Osteocyte (in vitro differentiated cells): ENCODE measurements around the gene SLC3A2. TPM values are rescaled to one million over a fixed set of nuclear protein-coding genes. Genes with fewer than 3 reads are reported as not detected.

ENCODE experiments used
- DNase-seq: peaks from one replicate; pipeline ENCODE4 v3.0.0; 2021; ENCODE audit warnings: mixed read lengths; ENCODE audit not compliant: unreplicated experiment; ENCODE audit errors: extremely low spot score
- H3K27ac Mint-ChIP-seq: one replicate; pipeline ENCODE4 v1.8.0; 2021; ENCODE audit warnings: mild to moderate bottlenecking, mixed read lengths; ENCODE audit not compliant: unreplicated experiment
- H3K27me3 Mint-ChIP-seq: one replicate; pipeline ENCODE4 v1.8.0; 2021; ENCODE audit warnings: mixed read lengths; ENCODE audit not compliant: unreplicated experiment
- H3K36me3 Mint-ChIP-seq: one replicate; pipeline ENCODE4 v1.8.0; 2021; ENCODE audit warnings: mixed read lengths; ENCODE audit not compliant: unreplicated experiment
- H3K4me1 Mint-ChIP-seq: one replicate; pipeline ENCODE4 v1.8.0; 2021; ENCODE audit warnings: mixed read lengths; ENCODE audit not compliant: unreplicated experiment
- H3K4me3 Mint-ChIP-seq: one replicate; pipeline ENCODE4 v1.8.0; 2021; ENCODE audit warnings: mild to moderate bottlenecking, moderate library complexity, mixed read lengths; ENCODE audit not compliant: unreplicated experiment
- H3K9me3 Mint-ChIP-seq: one replicate; pipeline ENCODE4 v1.8.0; 2021; ENCODE audit warnings: mixed read lengths; ENCODE audit not compliant: unreplicated experiment
- CTCF ChIP-seq: fragments of 200-600 bp; sonication (generic); IDR thresholded peaks from 2 replicates; pipeline ENCODE4 v1.5.0; 2021; ENCODE audit warnings: antibody characterized with exemption, mild to moderate bottlenecking, moderate library complexity
- total RNA-seq: library from RNA; stranded (reverse); gene quantifications from 2 replicates; pipeline ENCODE4 v1.2.1, GENCODE V29; 2021

Gene SLC3A2
- total RNA-seq, 1 donor from 2014 or later = 326 TPM

- peak; percentile 98 for DNase-seq
- Mint-ChIP-seq H3K4me1 (peaks cover 50% of the 10 kb centered on the region), H3K9me3 (no peaks in the 10 kb centered on the region), H3K4me3 (peak overlapping the region; percentile 100), H3K36me3 (peaks cover 42% of the 10 kb centered on the region), H3K27ac (peak overlapping the region; percentile 100), H3K27me3 (no peaks in the 10 kb centered on the region)
- no peak for TF ChIP-seq CTCF
Observed at GRCh38 chr11:62881579-62882430, 1.1 kb downstream of the SLC3A2 start.

- no peaks in the 10 kb centered on the region for H3K9me3 Mint-ChIP-seq
- H3K4me1 Mint-ChIP-seq = peaks cover 53% of the 10 kb centered on the region
- peak overlapping the region; percentile 100 for H3K27ac Mint-ChIP-seq
- H3K36me3 Mint-ChIP-seq = peaks cover 48% of the 10 kb centered on the region
- peak overlapping the region; percentile 100 for H3K4me3 Mint-ChIP-seq
- no peak for DNase-seq
- no peak for TF ChIP-seq CTCF
- H3K27me3 Mint-ChIP-seq = no peaks in the 10 kb centered on the region
Observed at GRCh38 chr11:62882431-62882749, 1.7 kb downstream of the SLC3A2 start.

- H3K9me3 Mint-ChIP-seq = no peaks in the 10 kb centered on the region
- peaks cover 56% of the 10 kb centered on the region for H3K4me1 Mint-ChIP-seq
- H3K4me3 Mint-ChIP-seq = peak overlapping the region; percentile 100
- H3K36me3 Mint-ChIP-seq = peaks cover 52% of the 10 kb centered on the region
- TF ChIP-seq CTCF = no peak
- H3K27me3 Mint-ChIP-seq = no peaks in the 10 kb centered on the region
- peak overlapping the region; percentile 100 for H3K27ac Mint-ChIP-seq
- no peak for DNase-seq
Observed at GRCh38 chr11:62882788-62883501, 2.2 kb downstream of the SLC3A2 start.

- TF ChIP-seq CTCF = no peak
- Mint-ChIP-seq H3K4me3 (peak overlapping the region; percentile 100), H3K27me3 (no peaks in the 10 kb centered on the region), H3K27ac (peak overlapping the region; percentile 100), H3K36me3 (peaks cover 59% of the 10 kb centered on the region), H3K9me3 (no peaks in the 10 kb centered on the region), H3K4me1 (peaks cover 59% of the 10 kb centered on the region)
- DNase-seq = no peak
Observed at GRCh38 chr11:62883673-62884072, 3.0 kb downstream of the SLC3A2 start.

GRCh38 chr11:62885137-62885750 is 4.5 kb downstream of the SLC3A2 start:
- no peak for DNase-seq
- H3K4me1 Mint-ChIP-seq = peaks cover 60% of the 10 kb centered on the region
- H3K4me3 Mint-ChIP-seq = peak overlapping the region; percentile 61
- TF ChIP-seq CTCF = no peak
- no peak overlapping the region for H3K27ac Mint-ChIP-seq
- H3K36me3 Mint-ChIP-seq = peaks cover 72% of the 10 kb centered on the region
- H3K9me3 Mint-ChIP-seq = no peaks in the 10 kb centered on the region
- no peaks in the 10 kb centered on the region for H3K27me3 Mint-ChIP-seq
